Caco-2 (cell line): ENCODE data around the gene MAPK13. TPM values are rescaled to one million over a fixed set of nuclear protein-coding genes. Genes with fewer than 3 reads are reported as not detected.

Source experiments
- BruUV-seq: library from RNA; stranded (reverse); fragments of 400-500 nt; replicated peaks from 2 replicates; lab custom pipeline; 2021; lab: Mats Ljungman, UMichigan
- CTCF ChIA-PET: fragments of 300-600 bp; sonication (Branson Sonifier 250); formaldehyde crosslinking; loops from one replicate; lab custom pipeline; 2022; ENCODE audit warnings: antibody characterized with exemption; lab: Charles Lee
- POLR2A ChIA-PET: fragments of 300-600 bp; sonication (Branson Sonifier 250); formaldehyde crosslinking; loops from one replicate; lab custom pipeline; 2022; ENCODE audit warnings: antibody characterized with exemption; lab: Charles Lee
- DNase-seq, 2 experiments: peaks; one replicate each; pipeline versions ENCODE4 v3.0.0 to v3.0.0-alpha.2; 2020 to 2022
- H3K27me3 ChIP-seq: replicated peaks from 2 replicates; pipeline ENCODE4 v1.6.0; 2011; ENCODE audit warnings: low read length; ENCODE audit not compliant: control insufficient read depth, insufficient read depth
- H3K36me3 ChIP-seq: 2 replicates; pipeline ENCODE4 v1.5.1; 2011; ENCODE audit warnings: low read length; ENCODE audit not compliant: control insufficient read depth, insufficient read depth
- H3K4me1 ChIP-seq: fragments of 250-450 bp; sonication (Bioruptor Pico); 2 replicates; pipeline ENCODE4 v1.5.1; 2020; ENCODE audit warnings: mild to moderate bottlenecking
- H3K4me3 ChIP-seq: 2 replicates; pipeline ENCODE4 v1.5.1; 2011; ENCODE audit warnings: low read depth, mild to moderate bottlenecking, control low read depth, low read length
- H3K9me3 ChIP-seq: fragments of 250-450 bp; sonication (Bioruptor Pico); 2 replicates; pipeline ENCODE4 v1.5.1; 2020; ENCODE audit warnings: mild to moderate bottlenecking, moderate library complexity
- H3K27ac Mint-ChIP-seq: one replicate; pipeline ENCODE4 v1.8.0; 2022; ENCODE audit warnings: mixed read lengths; ENCODE audit not compliant: unreplicated experiment
- H3K27me3 Mint-ChIP-seq: one replicate; pipeline ENCODE4 v1.8.0; 2022; ENCODE audit warnings: mixed read lengths; ENCODE audit not compliant: insufficient read depth, unreplicated experiment
- H3K36me3 Mint-ChIP-seq: one replicate; pipeline ENCODE4 v1.8.0; 2022; ENCODE audit warnings: mild to moderate bottlenecking, mixed read lengths; ENCODE audit not compliant: insufficient read depth, unreplicated experiment
- H3K4me1 Mint-ChIP-seq: one replicate; pipeline ENCODE4 v1.8.0; 2022; ENCODE audit warnings: low read depth, mixed read lengths; ENCODE audit not compliant: unreplicated experiment
- H3K4me3 Mint-ChIP-seq: one replicate; pipeline ENCODE4 v1.8.0; 2022; ENCODE audit warnings: mild to moderate bottlenecking, moderate library complexity, mixed read lengths; ENCODE audit not compliant: unreplicated experiment
- H3K9me3 Mint-ChIP-seq: one replicate; pipeline ENCODE4 v1.8.0; 2022; ENCODE audit warnings: mixed read lengths; ENCODE audit not compliant: unreplicated experiment
- CTCF ChIP-seq, 2 experiments: fragments of 200-600 bp in 1 of 2; IDR thresholded peaks; 1 replicate in 1 of 2; 2 replicates in 1 of 2; pipeline versions ENCODE4 v1.5.1 to v1.8.0; 2011 to 2022; ENCODE audit warnings: antibody characterized with exemption in 1 of 2, control low read depth in 1 of 2, inconsistent platforms in 1 of 2, low read depth in 1 of 2, low read length in 1 of 2, mild to moderate bottlenecking in 1 of 2, moderate library complexity in 1 of 2; ENCODE audit not compliant: insufficient read depth in 1 of 2, severe bottlenecking in 1 of 2, unreplicated experiment in 1 of 2
- intact Hi-C: fragments of 100-400 bp; cut with micrococcal nuclease; formaldehyde crosslinking; loops from one replicate; pipeline ENCODE4 v1.10.0; 2022; ENCODE audit not compliant: unreplicated experiment
- total RNA-seq: library from RNA; stranded (reverse); gene quantifications from 2 replicates; pipeline ENCODE4 v1.2.3, GENCODE V29; 2022

Gene MAPK13
- total RNA-seq, 1 experiment from 2014 or later: 45.7 TPM

GRCh38 chr6:36115412-36115811 lies 14.9 kb upstream of the MAPK13 start:
- POLR2A ChIA-PET: no interaction called here
- H3K4me3 ChIP-seq: no peak overlapping the region

GRCh38 chr6:36116066-36116864 lies 14.0 kb upstream of the MAPK13 start:
- intact Hi-C loops: no loop called here
- H3K27me3 ChIP-seq: no peaks in the 10 kb centered on the region
- BruUV-seq: no TSS peak
- no peaks in the 10 kb centered on the region for H3K36me3 ChIP-seq
- Mint-ChIP-seq H3K27ac (no peak overlapping the region), H3K36me3 (peaks cover 47% of the 10 kb centered on the region), H3K27me3 (no peaks in the 10 kb centered on the region), H3K4me1 (peaks cover 13% of the 10 kb centered on the region), H3K9me3 (no peaks in the 10 kb centered on the region), H3K4me3 (no peak overlapping the region)
- no peak for TF ChIP-seq CTCF (IDR thresholded peaks at IDR 0.05; ENCODE audit: insufficient read depth in 1 of 2, low read depth in 1 of 2, low read length in 1 of 2, severe bottlenecking in 1 of 2, unreplicated experiment in 1 of 2)
- DNase-seq: no peak
- POLR2A ChIA-PET: no interaction called here
- H3K4me3 ChIP-seq: no peak overlapping the region
- CTCF ChIA-PET: no interaction called here
- no peaks in the 10 kb centered on the region for H3K9me3 ChIP-seq
- H3K4me1 ChIP-seq: peaks cover 6% of the 10 kb centered on the region

More at GRCh38 chr6:36115412-36115811, 14.9 kb upstream of the MAPK13 start:
- Histone ChIP-seq H3K9me3 (no peaks in the 10 kb centered on the region), H3K36me3 (no peaks in the 10 kb centered on the region), H3K4me1 (no peaks in the 10 kb centered on the region), H3K27me3 (no peaks in the 10 kb centered on the region)
- TF ChIP-seq CTCF (IDR thresholded peaks at IDR 0.05; ENCODE audit: insufficient read depth in 1 of 2, low read depth in 1 of 2, low read length in 1 of 2, severe bottlenecking in 1 of 2, unreplicated experiment in 1 of 2): no peak
- H3K27ac Mint-ChIP-seq: no peak overlapping the region
- intact Hi-C loops: no loop called here
- BruUV-seq: no TSS peak
- peaks cover 47% of the 10 kb centered on the region for H3K36me3 Mint-ChIP-seq
- H3K4me3 Mint-ChIP-seq: no peak overlapping the region
- H3K4me1 Mint-ChIP-seq: peaks cover 6% of the 10 kb centered on the region
- DNase-seq: no peak
- no peaks in the 10 kb centered on the region for H3K9me3 Mint-ChIP-seq
- CTCF ChIA-PET: interaction anchor here (0.7 kb wide), 1 partner anchor 531 kb away, joined by 6 read pairs; no protein-coding TSS in a partner anchor
- H3K27me3 Mint-ChIP-seq: no peaks in the 10 kb centered on the region

- Histone ChIP-seq H3K27me3 (no peaks in the 10 kb centered on the region), H3K36me3 (no peaks in the 10 kb centered on the region), H3K9me3 (no peaks in the 10 kb centered on the region), H3K4me3 (no peak overlapping the region), H3K4me1 (peaks cover 13% of the 10 kb centered on the region)
- no TSS peak for BruUV-seq
- no peak overlapping the region for H3K4me3 Mint-ChIP-seq
- H3K36me3 Mint-ChIP-seq: peaks cover 41% of the 10 kb centered on the region
- H3K27me3 Mint-ChIP-seq: no peaks in the 10 kb centered on the region
- DNase-seq: no peak
- CTCF ChIA-PET: no interaction called here
- H3K27ac Mint-ChIP-seq: no peak overlapping the region
- TF ChIP-seq CTCF (IDR thresholded peaks at IDR 0.05; ENCODE audit: insufficient read depth in 1 of 2, low read depth in 1 of 2, low read length in 1 of 2, severe bottlenecking in 1 of 2, unreplicated experiment in 1 of 2): no peak
- POLR2A ChIA-PET: no interaction called here
- H3K9me3 Mint-ChIP-seq: no peaks in the 10 kb centered on the region
- H3K4me1 Mint-ChIP-seq: peaks cover 13% of the 10 kb centered on the region
- intact Hi-C loops: no loop called here
Observed at GRCh38 chr6:36116943-36117342, 13.4 kb upstream of the MAPK13 start.
